Measurements from ENCODE around the gene YIPF5. TPM values are rescaled to one million over a fixed set of nuclear protein-coding genes. Genes with fewer than 3 reads are reported as not detected.

Gene YIPF5
- total RNA-seq, 1 donor from 2014 or later = 28.0 TPM

GRCh38 chr5:144114571-144114970 is 55.9 kb downstream of the YIPF5 start:
- ChIA-PET POLR2A (no interaction called here), CTCF (no interaction called here)
- ATAC-seq (ENCODE audit: low read depth) (no peak), DNase-seq (no peak)
- intact Hi-C loops (cut with micrococcal nuclease) = no loop called here
- no peaks in the 10 kb centered on the region for H3K36me3 Mint-ChIP-seq (ENCODE audit: low read depth)
- H3K4me1 Mint-ChIP-seq = no peaks in the 10 kb centered on the region
- TF ChIP-seq, protein P1, sequence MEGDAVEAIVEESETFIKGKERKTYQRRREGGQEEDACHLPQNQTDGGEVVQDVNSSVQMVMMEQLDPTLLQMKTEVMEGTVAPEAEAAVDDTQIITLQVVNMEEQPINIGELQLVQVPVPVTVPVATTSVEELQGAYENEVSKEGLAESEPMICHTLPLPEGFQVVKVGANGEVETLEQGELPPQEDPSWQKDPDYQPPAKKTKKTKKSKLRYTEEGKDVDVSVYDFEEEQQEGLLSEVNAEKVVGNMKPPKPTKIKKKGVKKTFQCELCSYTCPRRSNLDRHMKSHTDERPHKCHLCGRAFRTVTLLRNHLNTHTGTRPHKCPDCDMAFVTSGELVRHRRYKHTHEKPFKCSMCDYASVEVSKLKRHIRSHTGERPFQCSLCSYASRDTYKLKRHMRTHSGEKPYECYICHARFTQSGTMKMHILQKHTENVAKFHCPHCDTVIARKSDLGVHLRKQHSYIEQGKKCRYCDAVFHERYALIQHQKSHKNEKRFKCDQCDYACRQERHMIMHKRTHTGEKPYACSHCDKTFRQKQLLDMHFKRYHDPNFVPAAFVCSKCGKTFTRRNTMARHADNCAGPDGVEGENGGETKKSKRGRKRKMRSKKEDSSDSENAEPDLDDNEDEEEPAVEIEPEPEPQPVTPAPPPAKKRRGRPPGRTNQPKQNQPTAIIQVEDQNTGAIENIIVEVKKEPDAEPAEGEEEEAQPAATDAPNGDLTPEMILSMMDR (IDR thresholded peaks at IDR 0.05) = no peak
- peaks cover 14% of the 10 kb centered on the region for H3K27me3 Mint-ChIP-seq
- H3K4me3 Mint-ChIP-seq = no peak overlapping the region
- H3K27ac Mint-ChIP-seq = no peak overlapping the region
- H3K9me3 Mint-ChIP-seq = peaks cover 4% of the 10 kb centered on the region

Other genes with a start within 250 kb of the YIPF5 start
- not detected in 2 replicates for gene KCTD16, start 214 bp upstream of the YIPF5 start, total RNA-seq

Measured in activated B cell treated with CpG ODN at 0.5 μM for 24 hours (primary cell).